ENCODE results near the gene GRM7.

GRM7 gene

GRCh38 chr3:7650466-7650865 lies 789.6 kb downstream of the GRM7 start:
- Histone ChIP-seq H3K36me3 (ENCODE audit: control insufficient read depth, insufficient read depth, low read length) (no peaks in the 10 kb centered on the region), H3K4me3 (ENCODE audit: insufficient read depth, low read depth, low read length, poor library complexity, severe bottlenecking) (no peak overlapping the region), H3K27me3 (replicated peaks; ENCODE audit: control insufficient read depth, insufficient read depth, low read length, poor library complexity, severe bottlenecking) (no peaks in the 10 kb centered on the region), H3K4me1 (ENCODE audit: control insufficient read depth, insufficient read depth, low read length, poor library complexity, severe bottlenecking) (no peaks in the 10 kb centered on the region), H3K9me3 (ENCODE audit: control insufficient read depth, low read length) (no peaks in the 10 kb centered on the region), H3K27ac (ENCODE audit: insufficient read depth, low read length, poor library complexity, severe bottlenecking) (no peak overlapping the region)
- no peak for DNase-seq

- no peak overlapping the region for H3K4me3 ChIP-seq (ENCODE audit: insufficient read depth, low read depth, low read length, poor library complexity, severe bottlenecking)
Observed at GRCh38 chr3:7651274-7651673, 790.4 kb downstream of the GRM7 start.

GRCh38 chr3:7657214-7658112 lies 796.5 kb downstream of the GRM7 start:
- DNase-seq = no peak
- no peaks in the 10 kb centered on the region for H3K4me1 ChIP-seq (ENCODE audit: control insufficient read depth, insufficient read depth, low read length, poor library complexity, severe bottlenecking)
- no peaks in the 10 kb centered on the region for H3K9me3 ChIP-seq (ENCODE audit: control insufficient read depth, low read length)
- no peaks in the 10 kb centered on the region for H3K36me3 ChIP-seq (ENCODE audit: control insufficient read depth, insufficient read depth, low read length)
- no peaks in the 10 kb centered on the region for H3K27me3 ChIP-seq (replicated peaks; ENCODE audit: control insufficient read depth, insufficient read depth, low read length, poor library complexity, severe bottlenecking)
- no peak overlapping the region for H3K4me3 ChIP-seq (ENCODE audit: insufficient read depth, low read depth, low read length, poor library complexity, severe bottlenecking)
- no peak overlapping the region for H3K27ac ChIP-seq (ENCODE audit: insufficient read depth, low read length, poor library complexity, severe bottlenecking)

More at GRCh38 chr3:7651274-7651673, 790.4 kb downstream of the GRM7 start:
- H3K27ac ChIP-seq (ENCODE audit: insufficient read depth, low read length, poor library complexity, severe bottlenecking) = no peak overlapping the region
- H3K4me1 ChIP-seq (ENCODE audit: control insufficient read depth, insufficient read depth, low read length, poor library complexity, severe bottlenecking) = no peaks in the 10 kb centered on the region
- no peaks in the 10 kb centered on the region for H3K36me3 ChIP-seq (ENCODE audit: control insufficient read depth, insufficient read depth, low read length)
- no peaks in the 10 kb centered on the region for H3K27me3 ChIP-seq (replicated peaks; ENCODE audit: control insufficient read depth, insufficient read depth, low read length, poor library complexity, severe bottlenecking)
- H3K9me3 ChIP-seq (ENCODE audit: control insufficient read depth, low read length) = no peaks in the 10 kb centered on the region
- no peak for DNase-seq

GRCh38 chr3:7658294-7658693 lies 797.4 kb downstream of the GRM7 start:
- no peaks in the 10 kb centered on the region for H3K9me3 ChIP-seq (ENCODE audit: control insufficient read depth, low read length)
- no peak overlapping the region for H3K4me3 ChIP-seq (ENCODE audit: insufficient read depth, low read depth, low read length, poor library complexity, severe bottlenecking)
- no peaks in the 10 kb centered on the region for H3K36me3 ChIP-seq (ENCODE audit: control insufficient read depth, insufficient read depth, low read length)
- DNase-seq = no peak
- H3K4me1 ChIP-seq (ENCODE audit: control insufficient read depth, insufficient read depth, low read length, poor library complexity, severe bottlenecking) = no peaks in the 10 kb centered on the region
- no peaks in the 10 kb centered on the region for H3K27me3 ChIP-seq (replicated peaks; ENCODE audit: control insufficient read depth, insufficient read depth, low read length, poor library complexity, severe bottlenecking)
- H3K27ac ChIP-seq (ENCODE audit: insufficient read depth, low read length, poor library complexity, severe bottlenecking) = no peak overlapping the region

- no peak overlapping the region for H3K4me3 ChIP-seq (ENCODE audit: insufficient read depth, low read depth, low read length, poor library complexity, severe bottlenecking)
Observed at GRCh38 chr3:7659079-7659478, 798.2 kb downstream of the GRM7 start.

GRCh38 chr3:7663771-7664170 lies 802.9 kb downstream of the GRM7 start:
- Histone ChIP-seq H3K27ac (ENCODE audit: insufficient read depth, low read length, poor library complexity, severe bottlenecking) (no peak overlapping the region), H3K4me3 (ENCODE audit: insufficient read depth, low read depth, low read length, poor library complexity, severe bottlenecking) (no peak overlapping the region), H3K9me3 (ENCODE audit: control insufficient read depth, low read length) (no peaks in the 10 kb centered on the region), H3K36me3 (ENCODE audit: control insufficient read depth, insufficient read depth, low read length) (no peaks in the 10 kb centered on the region), H3K4me1 (ENCODE audit: control insufficient read depth, insufficient read depth, low read length, poor library complexity, severe bottlenecking) (no peaks in the 10 kb centered on the region), H3K27me3 (replicated peaks; ENCODE audit: control insufficient read depth, insufficient read depth, low read length, poor library complexity, severe bottlenecking) (no peaks in the 10 kb centered on the region)
- no peak for DNase-seq

More at GRCh38 chr3:7659079-7659478, 798.2 kb downstream of the GRM7 start:
- Histone ChIP-seq H3K27ac (ENCODE audit: insufficient read depth, low read length, poor library complexity, severe bottlenecking) (no peak overlapping the region), H3K4me1 (ENCODE audit: control insufficient read depth, insufficient read depth, low read length, poor library complexity, severe bottlenecking) (no peaks in the 10 kb centered on the region), H3K9me3 (ENCODE audit: control insufficient read depth, low read length) (no peaks in the 10 kb centered on the region), H3K36me3 (ENCODE audit: control insufficient read depth, insufficient read depth, low read length) (no peaks in the 10 kb centered on the region), H3K27me3 (replicated peaks; ENCODE audit: control insufficient read depth, insufficient read depth, low read length, poor library complexity, severe bottlenecking) (no peaks in the 10 kb centered on the region)
- DNase-seq = no peak

GRCh38 chr3:7667774-7668173 lies 806.9 kb downstream of the GRM7 start:
- H3K27ac ChIP-seq (ENCODE audit: insufficient read depth, low read length, poor library complexity, severe bottlenecking) = no peak overlapping the region
- H3K4me1 ChIP-seq (ENCODE audit: control insufficient read depth, insufficient read depth, low read length, poor library complexity, severe bottlenecking) = no peaks in the 10 kb centered on the region
- no peak for DNase-seq
- no peaks in the 10 kb centered on the region for H3K27me3 ChIP-seq (replicated peaks; ENCODE audit: control insufficient read depth, insufficient read depth, low read length, poor library complexity, severe bottlenecking)
- no peaks in the 10 kb centered on the region for H3K36me3 ChIP-seq (ENCODE audit: control insufficient read depth, insufficient read depth, low read length)
- no peak overlapping the region for H3K4me3 ChIP-seq (ENCODE audit: insufficient read depth, low read depth, low read length, poor library complexity, severe bottlenecking)
- no peaks in the 10 kb centered on the region for H3K9me3 ChIP-seq (ENCODE audit: control insufficient read depth, low read length)

GRCh38 chr3:7669641-7670040 lies 808.7 kb downstream of the GRM7 start:
- Histone ChIP-seq H3K36me3 (ENCODE audit: control insufficient read depth, insufficient read depth, low read length) (no peaks in the 10 kb centered on the region), H3K4me3 (ENCODE audit: insufficient read depth, low read depth, low read length, poor library complexity, severe bottlenecking) (no peak overlapping the region), H3K27me3 (replicated peaks; ENCODE audit: control insufficient read depth, insufficient read depth, low read length, poor library complexity, severe bottlenecking) (no peaks in the 10 kb centered on the region), H3K9me3 (ENCODE audit: control insufficient read depth, low read length) (no peaks in the 10 kb centered on the region), H3K4me1 (ENCODE audit: control insufficient read depth, insufficient read depth, low read length, poor library complexity, severe bottlenecking) (no peaks in the 10 kb centered on the region), H3K27ac (ENCODE audit: insufficient read depth, low read length, poor library complexity, severe bottlenecking) (no peak overlapping the region)
- DNase-seq = no peak

- no peak overlapping the region for H3K27ac ChIP-seq (ENCODE audit: insufficient read depth, low read length, poor library complexity, severe bottlenecking)
- DNase-seq = no peak
- no peak overlapping the region for H3K4me3 ChIP-seq (ENCODE audit: insufficient read depth, low read depth, low read length, poor library complexity, severe bottlenecking)
- H3K27me3 ChIP-seq (replicated peaks; ENCODE audit: control insufficient read depth, insufficient read depth, low read length, poor library complexity, severe bottlenecking) = no peaks in the 10 kb centered on the region
- H3K36me3 ChIP-seq (ENCODE audit: control insufficient read depth, insufficient read depth, low read length) = no peaks in the 10 kb centered on the region
- H3K4me1 ChIP-seq (ENCODE audit: control insufficient read depth, insufficient read depth, low read length, poor library complexity, severe bottlenecking) = no peaks in the 10 kb centered on the region
- H3K9me3 ChIP-seq (ENCODE audit: control insufficient read depth, low read length) = no peaks in the 10 kb centered on the region
Observed at GRCh38 chr3:7678521-7678920, 817.6 kb downstream of the GRM7 start.

GRCh38 chr3:7682822-7683229 lies 821.9 kb downstream of the GRM7 start:
- H3K9me3 ChIP-seq (ENCODE audit: control insufficient read depth, low read length) = no peaks in the 10 kb centered on the region
- no peaks in the 10 kb centered on the region for H3K4me1 ChIP-seq (ENCODE audit: control insufficient read depth, insufficient read depth, low read length, poor library complexity, severe bottlenecking)
- H3K4me3 ChIP-seq (ENCODE audit: insufficient read depth, low read depth, low read length, poor library complexity, severe bottlenecking) = no peak overlapping the region
- H3K27me3 ChIP-seq (replicated peaks; ENCODE audit: control insufficient read depth, insufficient read depth, low read length, poor library complexity, severe bottlenecking) = no peaks in the 10 kb centered on the region
- H3K36me3 ChIP-seq (ENCODE audit: control insufficient read depth, insufficient read depth, low read length) = no peaks in the 10 kb centered on the region
- no peak for DNase-seq
- no peak overlapping the region for H3K27ac ChIP-seq (ENCODE audit: insufficient read depth, low read length, poor library complexity, severe bottlenecking)
